Measurements from ENCODE around the gene SCYGR4.
"Not testable (repeated sequence)": the region's sequence is repeated elsewhere in the genome, so short reads cannot be mapped to it uniquely, and the experiment has no call there.

Gene SCYGR4

DNA sequence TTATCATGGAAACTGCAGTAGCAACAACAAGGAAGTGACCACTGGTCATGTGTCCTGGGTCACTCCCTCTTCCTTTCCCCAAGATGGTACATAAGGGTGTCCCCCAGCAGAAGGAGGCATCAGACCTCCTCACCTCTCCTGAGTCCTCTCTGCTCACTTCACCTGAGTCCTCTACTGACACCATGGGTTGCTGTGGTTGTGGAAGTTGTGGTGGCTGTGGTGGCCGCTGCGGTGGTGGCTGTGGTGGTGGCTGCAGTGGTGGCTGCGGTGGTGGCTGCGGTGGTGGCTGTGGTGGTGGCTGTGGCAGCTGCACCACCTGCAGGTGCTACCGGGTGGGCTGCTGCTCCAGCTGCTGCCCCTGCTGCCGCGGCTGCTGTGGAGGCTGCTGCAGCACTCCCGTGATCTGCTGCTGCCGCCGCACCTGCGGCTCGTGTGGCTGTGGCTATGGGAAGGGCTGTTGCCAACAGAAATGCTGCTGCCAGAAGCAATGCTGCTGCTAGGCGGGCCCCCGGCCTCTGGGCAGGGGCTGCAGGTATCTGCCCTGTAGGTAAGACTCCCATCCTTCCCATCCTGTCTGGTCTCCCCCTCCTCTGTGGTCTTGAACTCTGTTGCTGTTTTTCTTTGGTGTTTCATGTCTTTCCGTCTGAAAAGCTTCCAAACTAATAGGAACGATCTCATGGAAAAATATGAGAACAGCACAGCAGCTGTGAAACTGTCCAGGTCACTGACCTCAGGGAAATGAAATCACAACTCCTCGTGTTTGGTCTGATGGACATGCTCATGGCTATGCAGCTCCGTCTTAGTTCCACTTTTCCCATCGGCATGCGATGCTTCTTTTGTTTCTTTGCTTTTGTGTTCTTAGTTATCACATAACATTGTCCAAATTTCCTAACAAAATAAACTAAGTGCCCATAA lies at the start of gene SCYGR4:
Gene SCYGR4, plus strand, starts transcription at position 183 of the 915 bp plus-strand sequence. Its CDS starts 0 bp downstream, at position 183.
- no peak for DNase-seq (ENCODE audit: low read depth, low spot score)

DNA sequence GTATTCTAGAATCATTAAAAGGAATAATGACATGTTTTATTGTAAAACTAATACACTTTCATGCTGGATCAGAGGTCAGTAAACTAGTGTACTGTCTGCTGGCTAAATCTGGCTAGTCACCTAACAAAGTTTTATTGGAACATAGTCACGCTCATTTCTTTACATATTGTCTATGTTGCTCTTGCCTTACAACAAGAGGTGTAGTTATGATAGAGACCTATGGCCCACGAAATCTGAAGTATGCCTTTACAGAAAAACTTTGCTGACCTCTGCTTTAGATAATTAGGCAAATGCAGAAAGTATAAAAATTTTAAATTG lies 48.5 kb upstream of the SCYGR4 start:
- no peak for DNase-seq (ENCODE audit: low read depth, low spot score)

GRCh38 chr2:227570615-227571014 lies 46.7 kb upstream of the SCYGR4 start:
- no peak for DNase-seq (ENCODE audit: low read depth, low spot score)

- DNase-seq (ENCODE audit: low read depth, low spot score), result no peak
Measured at GRCh38 chr2:227576110-227576509, 41.2 kb upstream of the SCYGR4 start.

- no peak for DNase-seq (ENCODE audit: low read depth, low spot score)
Measured at GRCh38 chr2:227576812-227577211, 40.5 kb upstream of the SCYGR4 start.

DNA sequence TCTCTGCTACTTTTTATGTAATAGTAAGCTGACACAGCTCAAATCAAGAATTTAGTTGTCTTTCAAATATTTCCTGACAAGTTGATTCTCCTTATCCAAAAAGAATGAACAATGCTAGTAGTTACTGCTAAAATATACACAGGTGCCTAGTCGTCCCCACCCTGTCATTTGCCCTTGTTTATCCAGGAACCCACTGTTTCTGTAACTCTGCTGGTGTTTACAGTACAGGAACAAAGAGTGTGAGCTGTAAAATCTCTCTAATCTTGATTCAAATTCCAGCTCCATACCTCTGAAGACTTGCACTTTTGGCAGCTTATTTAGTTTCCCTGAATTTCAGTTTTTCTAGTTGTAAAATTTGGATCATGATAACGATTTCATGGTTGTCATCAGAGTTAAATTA lies 39.7 kb upstream of the SCYGR4 start:
- DNase-seq (ENCODE audit: low read depth, low spot score), result no peak

DNA sequence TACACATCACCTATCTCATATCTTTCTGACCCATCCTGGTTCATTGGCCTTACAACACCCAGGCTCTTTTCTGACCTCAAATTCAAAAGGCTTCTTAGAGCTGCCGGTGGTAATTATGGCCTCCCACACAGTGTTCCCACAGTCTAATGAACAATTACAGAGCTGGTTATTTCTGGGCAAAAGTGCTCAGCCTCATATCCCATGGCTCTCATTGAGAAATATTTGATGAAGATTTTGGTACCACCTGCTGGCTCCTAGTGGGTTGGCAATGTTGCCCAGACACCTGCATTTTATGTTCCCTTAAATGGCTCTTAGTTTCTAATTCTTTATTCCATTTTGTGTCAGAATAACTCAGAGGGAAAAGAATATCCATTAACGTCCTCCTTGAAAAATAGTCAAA lies 38.7 kb upstream of the SCYGR4 start:
- no peak for DNase-seq (ENCODE audit: low read depth, low spot score)

- no peak for DNase-seq (ENCODE audit: low read depth, low spot score)
Measured at GRCh38 chr2:227579791-227580190, 37.5 kb upstream of the SCYGR4 start.

GRCh38 chr2:227582369-227582768 lies 34.9 kb upstream of the SCYGR4 start:
- no peak for DNase-seq (ENCODE audit: low read depth, low spot score)

GRCh38 chr2:227592694-227593387 lies 24.5 kb upstream of the SCYGR4 start:
- no peak for DNase-seq (ENCODE audit: low read depth, low spot score)

DNA sequence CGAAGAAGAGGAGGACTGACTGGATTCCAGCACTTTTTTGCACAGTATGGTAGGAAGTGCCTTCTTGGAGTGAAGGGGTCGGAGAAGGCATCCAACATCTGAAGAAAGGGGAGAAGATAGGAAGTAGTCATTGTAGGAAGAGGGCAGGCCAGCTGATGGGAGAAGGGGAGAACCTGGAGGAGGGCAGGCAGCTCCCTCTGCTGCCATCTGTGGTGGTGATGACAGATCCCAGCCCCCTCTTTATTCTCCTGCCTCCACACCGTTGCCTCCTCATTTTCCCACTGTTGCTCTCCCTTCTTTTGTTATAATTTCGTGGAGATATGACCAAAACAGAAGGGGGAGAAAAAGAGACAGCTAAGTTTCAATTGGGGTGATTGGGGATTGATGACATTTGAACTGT lies 21.5 kb upstream of the SCYGR4 start:
- DNase-seq (ENCODE audit: low read depth, low spot score), result no peak

DNA sequence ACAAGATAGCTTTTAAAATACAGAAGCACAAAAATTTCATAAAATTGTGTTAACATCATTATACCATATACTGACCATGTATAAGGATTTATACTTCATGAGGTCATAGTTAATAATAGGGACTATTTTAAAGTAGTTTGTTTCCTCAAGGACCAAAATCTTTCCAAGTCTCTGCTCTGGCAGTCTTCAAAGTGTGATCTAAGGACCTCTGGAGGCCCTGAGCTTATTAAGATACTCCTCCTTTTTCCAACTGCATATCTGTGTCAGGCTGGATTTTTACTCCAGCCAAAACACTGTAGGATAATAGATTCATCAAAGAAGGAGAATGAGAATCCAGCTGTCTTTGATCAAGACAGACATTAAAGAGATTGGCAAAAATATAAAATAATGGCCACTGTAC lies 20.3 kb upstream of the SCYGR4 start:
- no peak for DNase-seq (ENCODE audit: low read depth, low spot score)

DNA sequence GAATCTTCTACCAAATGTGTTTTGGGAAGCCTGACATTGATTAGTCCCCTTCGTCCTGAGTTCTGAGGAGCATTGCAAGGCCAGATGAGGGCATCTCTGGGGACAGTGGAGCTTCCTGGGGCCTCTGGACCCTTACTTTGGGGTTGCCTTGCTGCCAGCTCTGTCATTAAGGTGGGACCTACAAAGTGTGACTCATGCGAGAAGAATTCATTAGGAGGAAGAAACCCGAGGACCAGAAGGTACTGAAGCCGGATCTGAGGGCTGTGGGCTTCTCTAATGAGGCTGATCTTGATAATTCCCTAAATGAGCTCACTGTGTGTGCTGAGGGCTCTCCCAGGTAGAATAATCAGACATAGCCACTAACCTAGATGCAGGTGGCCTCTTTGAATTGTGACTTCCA lies 19.3 kb upstream of the SCYGR4 start:
- DNase-seq (ENCODE audit: low read depth, low spot score), result peak; percentile 50

DNA sequence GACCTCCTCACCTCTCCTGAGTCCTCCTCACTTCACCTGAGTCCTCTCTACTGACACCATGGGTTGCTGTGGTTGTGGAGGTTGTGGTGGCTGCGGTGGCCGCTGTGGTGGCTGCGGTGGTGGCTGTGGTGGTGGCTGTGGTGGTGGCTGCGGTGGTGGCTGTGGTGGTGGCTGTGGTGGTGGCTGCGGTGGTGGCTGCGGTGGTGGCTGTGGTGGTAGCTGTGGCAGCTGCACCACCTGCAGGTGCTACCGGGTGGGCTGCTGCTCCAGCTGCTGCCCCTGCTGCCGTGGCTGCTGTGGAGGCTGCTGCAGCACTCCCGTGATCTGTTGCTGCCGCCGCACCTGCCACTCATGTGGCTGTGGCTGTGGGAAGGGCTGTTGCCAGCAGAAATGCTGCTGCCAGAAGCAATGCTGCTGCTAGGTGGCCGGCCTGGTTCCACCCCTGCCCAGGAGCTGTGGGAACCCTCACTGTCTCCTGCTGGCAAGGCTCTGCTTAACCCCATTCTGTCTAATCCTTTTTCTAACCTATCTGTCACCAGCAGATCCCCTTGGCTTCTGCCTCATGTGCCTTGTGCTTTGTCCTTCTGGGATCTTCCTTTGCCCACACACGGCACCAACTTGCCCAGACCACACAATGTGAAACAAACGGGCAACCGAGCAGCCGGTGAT lies 18.3 kb upstream of the SCYGR4 start, which contains the start of gene SCYGR2:
Gene SCYGR2, plus strand, starts transcription at position 59 of the 669 bp plus-strand sequence. Its CDS starts 0 bp downstream, at position 59.
- DNase-seq (ENCODE audit: low read depth, low spot score), result not testable (repeated sequence)

DNA sequence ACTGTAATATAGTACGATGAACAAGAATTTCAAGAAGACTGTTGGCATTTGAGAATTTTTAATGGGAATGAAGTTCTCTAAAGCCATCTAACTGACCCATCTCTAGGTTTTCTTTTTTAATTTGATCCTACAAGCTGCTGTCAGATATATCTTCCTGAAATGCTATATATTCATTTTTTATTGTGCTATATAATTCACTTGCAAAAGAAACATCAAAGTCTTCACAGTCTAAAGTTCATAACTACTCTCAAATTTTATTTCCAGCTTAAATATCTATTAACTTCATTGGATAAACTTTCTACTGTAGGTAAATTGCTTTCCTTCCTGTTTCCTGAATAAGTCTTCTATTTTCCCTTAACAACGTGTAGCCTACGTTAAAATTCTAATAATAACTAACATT lies 14.9 kb upstream of the SCYGR4 start:
- no peak for DNase-seq (ENCODE audit: low read depth, low spot score)

DNA sequence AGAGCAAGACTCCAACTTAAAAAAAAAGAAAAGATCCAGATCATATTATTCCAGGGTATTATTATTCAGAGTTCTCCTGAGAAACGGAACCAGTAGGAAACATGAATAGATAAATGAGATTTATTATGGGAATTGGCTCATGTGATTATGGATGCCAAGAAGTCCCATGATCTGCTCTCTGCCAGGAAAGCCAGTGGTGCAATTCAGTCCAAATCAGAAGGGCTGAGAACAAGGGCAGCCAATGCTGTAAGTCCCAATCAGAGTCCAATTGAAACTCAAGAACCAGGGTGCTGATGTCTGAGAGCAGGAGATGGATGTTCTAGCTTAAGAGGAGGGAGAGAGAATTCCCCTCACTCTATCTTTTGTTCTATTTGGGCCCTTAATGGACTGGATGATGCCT lies 10.8 kb upstream of the SCYGR4 start:
- no peak for DNase-seq (ENCODE audit: low read depth, low spot score)

DNA sequence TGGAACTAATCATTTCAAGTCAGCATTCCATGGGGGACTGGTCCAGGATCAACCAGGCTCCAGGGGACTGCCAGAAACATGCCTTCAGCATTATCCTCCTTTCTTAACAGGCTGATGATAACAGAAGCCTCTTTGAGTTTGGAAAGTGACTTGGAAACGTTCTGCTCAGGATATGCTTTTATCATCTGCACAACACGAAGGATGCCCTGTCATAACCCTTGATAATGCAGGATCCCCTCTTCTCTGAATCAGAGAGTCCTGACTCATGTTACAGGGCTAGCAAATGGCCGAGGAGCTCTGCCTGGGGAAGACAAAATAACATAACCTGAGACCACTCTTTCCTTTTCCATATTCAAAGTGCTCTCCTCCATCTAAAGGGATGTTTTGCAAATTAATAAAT lies 9.4 kb upstream of the SCYGR4 start:
- DNase-seq (ENCODE audit: low read depth, low spot score), result no peak

DNA sequence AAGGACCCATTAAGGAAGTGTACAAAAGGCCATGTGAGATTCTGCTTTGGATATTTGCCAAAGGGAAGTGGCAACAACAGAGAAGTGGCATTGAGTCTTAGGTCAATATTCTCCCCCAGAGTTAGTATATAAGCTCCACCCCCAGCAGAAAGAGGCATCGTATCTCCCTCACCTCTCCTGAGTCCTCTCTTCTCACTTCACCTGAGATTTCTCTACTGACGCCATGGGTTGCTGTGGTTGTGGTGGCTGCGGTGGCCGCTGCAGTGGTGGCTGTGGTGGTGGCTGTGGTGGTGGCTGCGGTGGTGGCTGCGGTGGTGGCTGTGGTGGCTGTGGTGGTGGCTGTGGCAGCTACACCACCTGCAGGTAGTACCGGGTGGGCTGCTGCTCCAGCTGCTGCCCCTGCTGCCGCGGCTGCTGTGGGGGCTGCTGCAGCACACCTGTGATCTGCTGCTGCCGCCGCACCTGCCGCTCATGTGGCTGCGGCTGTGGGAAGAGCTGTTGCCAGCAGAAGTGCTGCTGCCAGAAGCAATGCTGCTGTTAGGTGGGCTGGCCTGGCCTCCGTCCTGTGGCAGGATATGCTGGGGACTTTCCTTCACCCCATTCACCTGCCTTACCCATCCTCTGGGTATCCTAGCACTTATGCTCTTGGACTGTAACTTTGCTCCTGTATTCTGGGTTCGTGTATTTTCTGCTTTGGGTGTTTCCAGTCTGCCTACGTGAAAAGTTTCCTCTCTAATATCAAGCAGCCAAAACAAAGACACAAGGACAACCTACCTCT lies 8.5 kb upstream of the SCYGR4 start:
- no peak for DNase-seq (ENCODE audit: low read depth, low spot score)

- DNase-seq (ENCODE audit: low read depth, low spot score), result no peak
Measured at GRCh38 chr2:227610123-227610522, 7.2 kb upstream of the SCYGR4 start.

- DNase-seq (ENCODE audit: low read depth, low spot score), result no peak
Measured at GRCh38 chr2:227612546-227613271, 4.6 kb upstream of the SCYGR4 start.

- no peak for DNase-seq (ENCODE audit: low read depth, low spot score)
Measured at GRCh38 chr2:227613272-227613660, 4.0 kb upstream of the SCYGR4 start.

Measured in astrocyte of the hippocampus (primary cell).